WTC11 (cell line): ENCODE results near the gene WDSUB1. TPM values are rescaled to one million over a fixed set of nuclear protein-coding genes. Genes with fewer than 3 reads are reported as not detected.

Experiments
- ATAC-seq: fragments of 200-7000 bp; cut with Tn5 transposase; 2 replicates; pipeline ENCODE4 v1.10.0; 2021; ENCODE audit warnings: mild to moderate bottlenecking, moderate library complexity
- CTCF ChIA-PET: fragments of 300-600 bp; sonication (Branson Sonifier 250); formaldehyde crosslinking; loops from one replicate; lab custom pipeline; 2021; ENCODE audit warnings: antibody characterized with exemption; lab: Charles Lee
- POLR2A ChIA-PET: fragments of 350-600 bp; sonication (Branson Sonifier 250); formaldehyde crosslinking; loops from one replicate; lab custom pipeline; 2021; ENCODE audit warnings: antibody characterized with exemption; lab: Charles Lee
- DNase-seq: peaks from one replicate; pipeline ENCODE4 v3.0.0; 2021; ENCODE audit warnings: low spot score
- H3K27ac Mint-ChIP-seq: 2 replicates; pipeline ENCODE4 v1.8.0; 2021; ENCODE audit warnings: mixed read lengths
- H3K27me3 Mint-ChIP-seq: 2 replicates; pipeline ENCODE4 v1.8.0; 2021; ENCODE audit warnings: low read depth, mild to moderate bottlenecking, moderate library complexity, mixed read lengths
- H3K36me3 Mint-ChIP-seq: 2 replicates; pipeline ENCODE4 v1.8.0; 2021; ENCODE audit warnings: mixed read lengths
- H3K4me1 Mint-ChIP-seq: 2 replicates; pipeline ENCODE4 v1.8.0; 2022; ENCODE audit warnings: mixed read lengths
- H3K4me3 Mint-ChIP-seq: 2 replicates; pipeline ENCODE4 v1.8.0; 2021; ENCODE audit warnings: mild to moderate bottlenecking, moderate library complexity, mixed read lengths
- H3K9me3 Mint-ChIP-seq: 2 replicates; pipeline ENCODE4 v1.8.0; 2021; ENCODE audit warnings: mixed read lengths
- CREM ChIP-seq: sonication (generic); formaldehyde crosslinking; IDR thresholded peaks from 2 replicates; pipeline ENCODE4 v1.8.1; 2022; ENCODE audit warnings: mild to moderate bottlenecking, missing genetic modification reagents, moderate library complexity
- ESRRA ChIP-seq: sonication (generic); formaldehyde crosslinking; IDR thresholded peaks from 2 replicates; pipeline ENCODE4 v1.8.1; 2022; ENCODE audit warnings: mild to moderate bottlenecking, missing genetic modification reagents, borderline replicate concordance
- FOXJ3 ChIP-seq: sonication (generic); formaldehyde crosslinking; IDR thresholded peaks from 2 replicates; pipeline ENCODE4 v1.9.0; 2021; ENCODE audit warnings: missing genetic modification reagents, mild to moderate bottlenecking, borderline replicate concordance
- HMGA2 ChIP-seq: fragments of 250-450 bp; sonication (Bioruptor Pico); IDR thresholded peaks from 2 replicates; pipeline ENCODE4 v1.4.0; 2021; ENCODE audit warnings: mild to moderate bottlenecking, moderate library complexity
- JUN ChIP-seq: sonication (generic); formaldehyde crosslinking; IDR thresholded peaks from 2 replicates; pipeline ENCODE4 v1.8.0; 2023; ENCODE audit warnings: mild to moderate bottlenecking, missing genetic modification reagents
- NFATC4 ChIP-seq: fragments of 250-450 bp; sonication (Bioruptor Pico); IDR thresholded peaks from 2 replicates; pipeline ENCODE4 v1.9.0; 2021; ENCODE audit warnings: mild to moderate bottlenecking
- NR1H2 ChIP-seq: sonication (generic); formaldehyde crosslinking; IDR thresholded peaks from 2 replicates; pipeline ENCODE4 v1.9.0; 2021; ENCODE audit warnings: mild to moderate bottlenecking, moderate library complexity, missing genetic modification reagents
- RELA ChIP-seq: sonication (generic); formaldehyde crosslinking; IDR thresholded peaks from 2 replicates; pipeline ENCODE4 v1.8.1; 2022; ENCODE audit warnings: missing genetic modification reagents, mild to moderate bottlenecking, borderline replicate concordance
- SOX15 ChIP-seq: fragments of 250-450 bp; sonication (Bioruptor Pico); IDR thresholded peaks from 2 replicates; pipeline ENCODE4 v1.9.0; 2021; ENCODE audit warnings: mild to moderate bottlenecking
- SP1 ChIP-seq: sonication (generic); formaldehyde crosslinking; conservative IDR thresholded peaks from 2 replicates; pipeline ENCODE4 v1.8.1; 2022; ENCODE audit warnings: missing genetic modification reagents
- ZBTB21 ChIP-seq: sonication (generic); formaldehyde crosslinking; IDR thresholded peaks from 2 replicates; pipeline ENCODE4 v1.8.1; 2023; ENCODE audit warnings: mild to moderate bottlenecking, missing genetic modification reagents, borderline replicate concordance
- ZNF121 ChIP-seq: sonication (generic); formaldehyde crosslinking; IDR thresholded peaks from 2 replicates; pipeline ENCODE4 v1.8.0; 2023; ENCODE audit warnings: missing genetic modification reagents
- total RNA-seq: library from RNA; stranded (reverse); gene quantifications from 3 replicates; pipeline ENCODE4 v1.2.3, GENCODE V29; 2021
- TF ChIP-seq, protein P1 (sequence below): sonication (generic); formaldehyde crosslinking; IDR thresholded peaks from 2 replicates; pipeline ENCODE4 v1.8.1; 2022; ENCODE audit warnings: mild to moderate bottlenecking, moderate library complexity, missing genetic modification reagents
- TF ChIP-seq, protein P2 (sequence below): sonication (generic); formaldehyde crosslinking; IDR thresholded peaks from 2 replicates; pipeline ENCODE4 v1.8.1; 2023; ENCODE audit warnings: mild to moderate bottlenecking, missing genetic modification reagents, moderate library complexity
- TF ChIP-seq, protein P3 (sequence below): fragments of 250-450 bp; sonication (Bioruptor Pico); IDR thresholded peaks from 2 replicates; pipeline ENCODE4 v1.9.0; 2021; ENCODE audit warnings: mild to moderate bottlenecking
- TF ChIP-seq, protein P4 (sequence below): sonication (generic); formaldehyde crosslinking; IDR thresholded peaks from 2 replicates; pipeline ENCODE4 v1.8.0; 2023; ENCODE audit warnings: missing genetic modification reagents
- TF ChIP-seq, protein P5 (sequence below): fragments of 200-600 bp; IDR thresholded peaks from 2 replicates; pipeline ENCODE4 v1.8.0; 2022; ENCODE audit warnings: antibody characterized with exemption
- TF ChIP-seq, protein P6 (sequence below): sonication (generic); formaldehyde crosslinking; IDR thresholded peaks from 2 replicates; pipeline ENCODE4 v1.8.0; 2022; ENCODE audit warnings: mild to moderate bottlenecking, missing genetic modification reagents
- TF ChIP-seq, protein P7 (sequence below): sonication (generic); formaldehyde crosslinking; IDR thresholded peaks from 2 replicates; pipeline ENCODE4 v1.8.1; 2023; ENCODE audit warnings: mild to moderate bottlenecking, missing genetic modification reagents
- TF ChIP-seq, protein P8 (sequence below): fragments of 250-450 bp; sonication (Bioruptor Pico); conservative IDR thresholded peaks from 2 replicates; pipeline ENCODE4 v1.9.0; 2021; ENCODE audit warnings: mild to moderate bottlenecking

The WDSUB1 gene
- total RNA-seq, 1 experiment from 2014 or later = 5.8 TPM

DNA sequence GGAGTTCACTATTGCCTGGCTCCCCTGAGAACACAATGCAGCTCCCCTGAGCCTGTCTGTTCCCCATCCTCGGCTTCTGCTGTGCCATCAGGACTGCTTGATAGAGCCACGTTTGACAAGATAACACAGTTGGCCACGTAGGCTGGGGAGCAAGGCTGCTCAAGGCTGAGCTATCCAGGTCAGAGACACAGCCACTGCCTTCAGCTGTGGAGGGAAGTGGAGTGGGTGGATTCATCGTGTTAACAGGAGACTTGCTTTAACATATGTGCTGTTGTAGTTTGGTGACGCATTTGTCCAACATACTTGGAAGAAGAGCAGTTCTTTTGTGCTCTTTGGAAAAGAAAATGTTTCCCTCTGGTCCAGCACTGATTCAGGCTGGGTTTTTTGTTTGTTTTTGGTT, 68.8 kb downstream of the WDSUB1 start:
- H3K4me1 Mint-ChIP-seq = 0 out of 2 replicates have a peak, but pooled peaks cover 1% of the 10 kb centered on the region
- H3K36me3 Mint-ChIP-seq = peaks cover 2% of the 10 kb centered on the region; the same call in 1 of the 2 replicates
- POLR2A ChIA-PET = interaction anchor here (0.5 kb wide), 1 partner anchor 294 kb away, joined by 3 read pairs; no protein-coding TSS in a partner anchor
- CTCF ChIA-PET = no interaction called here
- ATAC-seq = no peak
- peaks cover 41% of the 10 kb centered on the region for H3K27me3 Mint-ChIP-seq
- no peak overlapping the region for H3K27ac Mint-ChIP-seq
- no peak overlapping the region for H3K4me3 Mint-ChIP-seq
- TF ChIP-seq SP1 (CRISPR knock-in tag) = no peak
- no peak for TF ChIP-seq ZNF121 (CRISPR knock-in tag)
- no peak for TF ChIP-seq RELA (CRISPR knock-in tag)
- TF ChIP-seq ZBTB21 = no peak
- no peak for TF ChIP-seq HMGA2 (CRISPR knock-in tag)
- no peak for TF ChIP-seq SOX15
- TF ChIP-seq, protein P1, sequence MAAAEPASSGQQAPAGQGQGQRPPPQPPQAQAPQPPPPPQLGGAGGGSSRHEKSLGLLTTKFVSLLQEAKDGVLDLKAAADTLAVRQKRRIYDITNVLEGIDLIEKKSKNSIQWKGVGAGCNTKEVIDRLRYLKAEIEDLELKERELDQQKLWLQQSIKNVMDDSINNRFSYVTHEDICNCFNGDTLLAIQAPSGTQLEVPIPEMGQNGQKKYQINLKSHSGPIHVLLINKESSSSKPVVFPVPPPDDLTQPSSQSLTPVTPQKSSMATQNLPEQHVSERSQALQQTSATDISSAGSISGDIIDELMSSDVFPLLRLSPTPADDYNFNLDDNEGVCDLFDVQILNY (CRISPR knock-in tag) = no peak
- TF ChIP-seq, protein P2, sequence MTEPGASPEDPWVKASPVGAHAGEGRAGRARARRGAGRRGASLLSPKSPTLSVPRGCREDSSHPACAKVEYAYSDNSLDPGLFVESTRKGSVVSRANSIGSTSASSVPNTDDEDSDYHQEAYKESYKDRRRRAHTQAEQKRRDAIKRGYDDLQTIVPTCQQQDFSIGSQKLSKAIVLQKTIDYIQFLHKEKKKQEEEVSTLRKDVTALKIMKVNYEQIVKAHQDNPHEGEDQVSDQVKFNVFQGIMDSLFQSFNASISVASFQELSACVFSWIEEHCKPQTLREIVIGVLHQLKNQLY = no peak
- no peak for TF ChIP-seq FOXJ3 (CRISPR knock-in tag)
- TF ChIP-seq, protein P3, sequence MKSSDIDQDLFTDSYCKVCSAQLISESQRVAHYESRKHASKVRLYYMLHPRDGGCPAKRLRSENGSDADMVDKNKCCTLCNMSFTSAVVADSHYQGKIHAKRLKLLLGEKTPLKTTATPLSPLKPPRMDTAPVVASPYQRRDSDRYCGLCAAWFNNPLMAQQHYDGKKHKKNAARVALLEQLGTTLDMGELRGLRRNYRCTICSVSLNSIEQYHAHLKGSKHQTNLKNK (CRISPR knock-in tag) = no peak
- TF ChIP-seq, protein P4, sequence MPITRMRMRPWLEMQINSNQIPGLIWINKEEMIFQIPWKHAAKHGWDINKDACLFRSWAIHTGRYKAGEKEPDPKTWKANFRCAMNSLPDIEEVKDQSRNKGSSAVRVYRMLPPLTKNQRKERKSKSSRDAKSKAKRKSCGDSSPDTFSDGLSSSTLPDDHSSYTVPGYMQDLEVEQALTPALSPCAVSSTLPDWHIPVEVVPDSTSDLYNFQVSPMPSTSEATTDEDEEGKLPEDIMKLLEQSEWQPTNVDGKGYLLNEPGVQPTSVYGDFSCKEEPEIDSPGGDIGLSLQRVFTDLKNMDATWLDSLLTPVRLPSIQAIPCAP = no peak
- TF ChIP-seq, protein P5, sequence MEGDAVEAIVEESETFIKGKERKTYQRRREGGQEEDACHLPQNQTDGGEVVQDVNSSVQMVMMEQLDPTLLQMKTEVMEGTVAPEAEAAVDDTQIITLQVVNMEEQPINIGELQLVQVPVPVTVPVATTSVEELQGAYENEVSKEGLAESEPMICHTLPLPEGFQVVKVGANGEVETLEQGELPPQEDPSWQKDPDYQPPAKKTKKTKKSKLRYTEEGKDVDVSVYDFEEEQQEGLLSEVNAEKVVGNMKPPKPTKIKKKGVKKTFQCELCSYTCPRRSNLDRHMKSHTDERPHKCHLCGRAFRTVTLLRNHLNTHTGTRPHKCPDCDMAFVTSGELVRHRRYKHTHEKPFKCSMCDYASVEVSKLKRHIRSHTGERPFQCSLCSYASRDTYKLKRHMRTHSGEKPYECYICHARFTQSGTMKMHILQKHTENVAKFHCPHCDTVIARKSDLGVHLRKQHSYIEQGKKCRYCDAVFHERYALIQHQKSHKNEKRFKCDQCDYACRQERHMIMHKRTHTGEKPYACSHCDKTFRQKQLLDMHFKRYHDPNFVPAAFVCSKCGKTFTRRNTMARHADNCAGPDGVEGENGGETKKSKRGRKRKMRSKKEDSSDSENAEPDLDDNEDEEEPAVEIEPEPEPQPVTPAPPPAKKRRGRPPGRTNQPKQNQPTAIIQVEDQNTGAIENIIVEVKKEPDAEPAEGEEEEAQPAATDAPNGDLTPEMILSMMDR = no peak
- TF ChIP-seq, protein P6, sequence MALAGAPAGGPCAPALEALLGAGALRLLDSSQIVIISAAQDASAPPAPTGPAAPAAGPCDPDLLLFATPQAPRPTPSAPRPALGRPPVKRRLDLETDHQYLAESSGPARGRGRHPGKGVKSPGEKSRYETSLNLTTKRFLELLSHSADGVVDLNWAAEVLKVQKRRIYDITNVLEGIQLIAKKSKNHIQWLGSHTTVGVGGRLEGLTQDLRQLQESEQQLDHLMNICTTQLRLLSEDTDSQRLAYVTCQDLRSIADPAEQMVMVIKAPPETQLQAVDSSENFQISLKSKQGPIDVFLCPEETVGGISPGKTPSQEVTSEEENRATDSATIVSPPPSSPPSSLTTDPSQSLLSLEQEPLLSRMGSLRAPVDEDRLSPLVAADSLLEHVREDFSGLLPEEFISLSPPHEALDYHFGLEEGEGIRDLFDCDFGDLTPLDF (CRISPR knock-in tag) = no peak
- TF ChIP-seq, protein P7, sequence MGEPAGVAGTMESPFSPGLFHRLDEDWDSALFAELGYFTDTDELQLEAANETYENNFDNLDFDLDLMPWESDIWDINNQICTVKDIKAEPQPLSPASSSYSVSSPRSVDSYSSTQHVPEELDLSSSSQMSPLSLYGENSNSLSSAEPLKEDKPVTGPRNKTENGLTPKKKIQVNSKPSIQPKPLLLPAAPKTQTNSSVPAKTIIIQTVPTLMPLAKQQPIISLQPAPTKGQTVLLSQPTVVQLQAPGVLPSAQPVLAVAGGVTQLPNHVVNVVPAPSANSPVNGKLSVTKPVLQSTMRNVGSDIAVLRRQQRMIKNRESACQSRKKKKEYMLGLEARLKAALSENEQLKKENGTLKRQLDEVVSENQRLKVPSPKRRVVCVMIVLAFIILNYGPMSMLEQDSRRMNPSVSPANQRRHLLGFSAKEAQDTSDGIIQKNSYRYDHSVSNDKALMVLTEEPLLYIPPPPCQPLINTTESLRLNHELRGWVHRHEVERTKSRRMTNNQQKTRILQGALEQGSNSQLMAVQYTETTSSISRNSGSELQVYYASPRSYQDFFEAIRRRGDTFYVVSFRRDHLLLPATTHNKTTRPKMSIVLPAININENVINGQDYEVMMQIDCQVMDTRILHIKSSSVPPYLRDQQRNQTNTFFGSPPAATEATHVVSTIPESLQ (CRISPR knock-in tag) = no peak
- TF ChIP-seq NR1H2 = no peak
- TF ChIP-seq ESRRA = no peak
- TF ChIP-seq, protein P8, sequence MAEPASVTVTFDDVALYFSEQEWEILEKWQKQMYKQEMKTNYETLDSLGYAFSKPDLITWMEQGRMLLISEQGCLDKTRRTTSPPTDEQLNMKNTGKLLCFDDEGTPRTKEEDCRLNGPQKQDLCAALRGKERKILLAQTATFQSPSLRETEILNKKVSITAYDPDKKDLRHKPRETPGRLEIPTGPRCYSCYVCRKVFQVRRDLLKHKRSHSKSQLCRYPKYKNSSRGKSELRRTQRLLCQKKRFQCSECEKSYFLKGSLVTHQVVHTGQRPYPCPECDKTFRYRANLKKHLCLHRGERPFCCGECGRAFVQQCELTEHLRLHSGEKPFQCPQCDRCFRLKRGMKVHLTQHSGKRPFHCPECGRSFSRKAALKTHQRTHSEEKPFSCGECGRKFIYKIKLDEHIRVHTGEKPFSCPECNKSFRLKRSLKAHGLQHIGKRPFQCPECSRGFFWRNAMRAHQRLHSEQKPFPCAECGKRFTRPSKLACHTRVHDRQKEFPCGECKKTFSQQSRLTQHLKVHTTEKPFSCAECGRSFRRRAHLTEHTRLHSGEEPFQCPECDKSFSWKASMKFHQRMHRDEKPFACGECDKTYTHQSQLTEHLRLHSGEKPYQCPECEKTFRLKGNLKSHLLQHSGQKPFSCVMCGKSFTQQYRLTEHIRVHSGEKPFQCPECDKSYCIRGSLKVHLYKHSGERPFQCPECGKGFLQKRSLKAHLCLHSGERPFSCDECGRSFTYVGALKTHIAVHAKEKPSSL = no peak
- TF ChIP-seq NFATC4 (CRISPR knock-in tag) = no peak
- TF ChIP-seq CREM (CRISPR knock-in tag) = no peak
- TF ChIP-seq JUN (CRISPR knock-in tag) = no peak
- DNase-seq = no peak
- H3K9me3 Mint-ChIP-seq = no peaks in the 10 kb centered on the region
